ENCODE data around the gene TBX18. TPM values are rescaled to one million over a fixed set of nuclear protein-coding genes. Genes with fewer than 3 reads are reported as not detected.

Gene TBX18
- total RNA-seq = 64.1 and 65.1 TPM in 2 replicates

GRCh38 chr6:84764332-84765049 lies at the start of gene TBX18:
TSS of gene TBX18 (minus strand) at chr6:84764598. CDS start at chr6:84764181, 417 bp downstream.
- peak within 1 kb of the TSS; percentile 91 for H2AFZ ChIP-seq (ENCODE audit: low read length)
- H3K27ac ChIP-seq (ENCODE audit: low read depth, low read length) = peak within 1 kb of the TSS; percentile 88
- H3K79me2 ChIP-seq (ENCODE audit: insufficient read depth, low read length) = peaks cover 36% of the 10 kb centered on the region
- TF ChIP-seq CTCF (IDR thresholded peaks at IDR 0.05; ENCODE audit: extremely low read depth, low read depth, low read length) = no peak
- H3K27me3 ChIP-seq (ENCODE audit: insufficient read depth, low read length) = peaks cover 7% of the 10 kb centered on the region
- peaks cover 22% of the 10 kb centered on the region for H3K4me1 ChIP-seq (ENCODE audit: insufficient read depth, low read length)
- peak within 1 kb of the TSS; percentile 89 for H3K4me2 ChIP-seq (ENCODE audit: insufficient read depth, low read length)
- H3K36me3 ChIP-seq (ENCODE audit: insufficient read depth, low read length) = peaks cover 3% of the 10 kb centered on the region
- peak within 1 kb of the TSS; percentile 84 for H3K4me3 ChIP-seq (ENCODE audit: insufficient read depth, low read length)
- H3K9me3 ChIP-seq (ENCODE audit: low read depth, low read length) = no peaks in the 10 kb centered on the region
- H4K20me1 ChIP-seq (ENCODE audit: insufficient read depth, low read length) = peaks cover 3% of the 10 kb centered on the region
- peak; percentile 98 for DNase-seq (ENCODE audit: insufficient read length, low spot score, missing footprints)

GRCh38 chr6:84811351-84811750 lies 47.0 kb upstream of the TBX18 start:
- TF ChIP-seq CTCF (IDR thresholded peaks at IDR 0.05; ENCODE audit: extremely low read depth, low read depth, low read length) = no peak
- Histone ChIP-seq H2AFZ (ENCODE audit: low read length) (no peak overlapping the region), H3K4me1 (ENCODE audit: insufficient read depth, low read length) (no peaks in the 10 kb centered on the region), H4K20me1 (ENCODE audit: insufficient read depth, low read length) (no peaks in the 10 kb centered on the region), H3K79me2 (ENCODE audit: insufficient read depth, low read length) (no peaks in the 10 kb centered on the region), H3K27me3 (ENCODE audit: insufficient read depth, low read length) (no peaks in the 10 kb centered on the region), H3K27ac (ENCODE audit: low read depth, low read length) (no peak overlapping the region), H3K4me2 (ENCODE audit: insufficient read depth, low read length) (no peak overlapping the region), H3K9me3 (ENCODE audit: low read depth, low read length) (no peaks in the 10 kb centered on the region), H3K4me3 (ENCODE audit: insufficient read depth, low read length) (no peak overlapping the region), H3K36me3 (ENCODE audit: insufficient read depth, low read length) (no peaks in the 10 kb centered on the region)
- DNase-seq (ENCODE audit: insufficient read length, low spot score, missing footprints) = no peak

- H3K4me1 ChIP-seq (ENCODE audit: insufficient read depth, low read length) = peaks cover 8% of the 10 kb centered on the region
- H3K36me3 ChIP-seq (ENCODE audit: insufficient read depth, low read length) = no peaks in the 10 kb centered on the region
- H3K4me2 ChIP-seq (ENCODE audit: insufficient read depth, low read length) = no peak overlapping the region
- H2AFZ ChIP-seq (ENCODE audit: low read length) = no peak overlapping the region
- no peaks in the 10 kb centered on the region for H4K20me1 ChIP-seq (ENCODE audit: insufficient read depth, low read length)
- H3K9me3 ChIP-seq (ENCODE audit: low read depth, low read length) = no peaks in the 10 kb centered on the region
- H3K27me3 ChIP-seq (ENCODE audit: insufficient read depth, low read length) = no peaks in the 10 kb centered on the region
- H3K27ac ChIP-seq (ENCODE audit: low read depth, low read length) = no peak overlapping the region
- no peak for DNase-seq (ENCODE audit: insufficient read length, low spot score, missing footprints)
- no peak for TF ChIP-seq CTCF (IDR thresholded peaks at IDR 0.05; ENCODE audit: extremely low read depth, low read depth, low read length)
- no peak overlapping the region for H3K4me3 ChIP-seq (ENCODE audit: insufficient read depth, low read length)
- H3K79me2 ChIP-seq (ENCODE audit: insufficient read depth, low read length) = no peaks in the 10 kb centered on the region
Observed at GRCh38 chr6:84809455-84809854, 45.1 kb upstream of the TBX18 start.

- no peak overlapping the region for H3K4me3 ChIP-seq (ENCODE audit: insufficient read depth, low read length)
- DNase-seq (ENCODE audit: insufficient read length, low spot score, missing footprints) = no peak
- no peak for TF ChIP-seq CTCF (IDR thresholded peaks at IDR 0.05; ENCODE audit: extremely low read depth, low read depth, low read length)
- no peaks in the 10 kb centered on the region for H3K36me3 ChIP-seq (ENCODE audit: insufficient read depth, low read length)
- no peaks in the 10 kb centered on the region for H4K20me1 ChIP-seq (ENCODE audit: insufficient read depth, low read length)
- H3K9me3 ChIP-seq (ENCODE audit: low read depth, low read length) = no peaks in the 10 kb centered on the region
- peaks cover 10% of the 10 kb centered on the region for H3K4me1 ChIP-seq (ENCODE audit: insufficient read depth, low read length)
- no peaks in the 10 kb centered on the region for H3K79me2 ChIP-seq (ENCODE audit: insufficient read depth, low read length)
- H3K4me2 ChIP-seq (ENCODE audit: insufficient read depth, low read length) = no peak overlapping the region
- no peak overlapping the region for H3K27ac ChIP-seq (ENCODE audit: low read depth, low read length)
- no peaks in the 10 kb centered on the region for H3K27me3 ChIP-seq (ENCODE audit: insufficient read depth, low read length)
- H2AFZ ChIP-seq (ENCODE audit: low read length) = no peak overlapping the region
Observed at GRCh38 chr6:84808491-84809061, 44.2 kb upstream of the TBX18 start.

Data from osteoblast (primary cell).